HG03064 (cell line): Measurements from ENCODE around the gene DRICH1.
"Not testable (repeated sequence)": the region's sequence is repeated elsewhere in the genome, so short reads cannot be mapped to it uniquely, and the experiment has no call there.

Experiments used
- ATAC-seq: cut with Tn5 transposase; IDR thresholded peaks from one replicate; pipeline ENCODE4 v1.9.1; 2021; ENCODE audit warnings: low read depth; ENCODE audit not compliant: unreplicated experiment

The DRICH1 gene

GRCh38 chr22:23603266-23603665 lies 28.9 kb downstream of the DRICH1 start:
- ATAC-seq = no peak

GRCh38 chr22:23598805-23599518 lies 33.2 kb downstream of the DRICH1 start:
- no peak for ATAC-seq

- ATAC-seq = not testable (repeated sequence)
These were observed 34.4 kb downstream of the DRICH1 start for GRCh38 chr22:23597576-23598268.

GRCh38 chr22:23595904-23596303 lies 36.2 kb downstream of the DRICH1 start:
- not testable (repeated sequence) for ATAC-seq

GRCh38 chr22:23591846-23592245 lies 40.3 kb downstream of the DRICH1 start:
- no peak for ATAC-seq

- ATAC-seq = no peak
These were observed 40.8 kb downstream of the DRICH1 start for GRCh38 chr22:23591201-23591791.

- no peak for ATAC-seq
These were observed 48.3 kb downstream of the DRICH1 start for GRCh38 chr22:23583836-23584235.

- ATAC-seq = no peak
These were observed 49.0 kb downstream of the DRICH1 start for GRCh38 chr22:23583153-23583552.

GRCh38 chr22:23581260-23581650 lies 50.9 kb downstream of the DRICH1 start:
- ATAC-seq = no peak

GRCh38 chr22:23580576-23581259 lies 51.4 kb downstream of the DRICH1 start:
- ATAC-seq = no peak

- no peak for ATAC-seq
These were observed 52.1 kb downstream of the DRICH1 start, which contains the start of gene IGLL1 for GRCh38 chr22:23579870-23580575. TSS of gene IGLL1 (minus strand) at chr22:23580290. CDS start at chr22:23580190, 100 bp downstream.

- no peak for ATAC-seq
These were observed 52.8 kb downstream of the DRICH1 start for GRCh38 chr22:23579280-23579679.

GRCh38 chr22:23578306-23578705 lies 53.8 kb downstream of the DRICH1 start:
- ATAC-seq = no peak

GRCh38 chr22:23576681-23577080 lies 55.4 kb downstream of the DRICH1 start:
- ATAC-seq = no peak

GRCh38 chr22:23575601-23576000 lies 56.5 kb downstream of the DRICH1 start:
- no peak for ATAC-seq

GRCh38 chr22:23574877-23575276 lies 57.2 kb downstream of the DRICH1 start:
- ATAC-seq = no peak

- ATAC-seq = no peak
These were observed 57.7 kb downstream of the DRICH1 start for GRCh38 chr22:23574371-23574811.

GRCh38 chr22:23573701-23574235 lies 58.4 kb downstream of the DRICH1 start:
- not testable (repeated sequence) for ATAC-seq

- ATAC-seq = not testable (repeated sequence)
These were observed 59.0 kb downstream of the DRICH1 start for GRCh38 chr22:23573106-23573505.

GRCh38 chr22:23571486-23571885 lies 60.6 kb downstream of the DRICH1 start:
- no peak for ATAC-seq
